ENCODE results near the gene RPTOR.

DNA sequence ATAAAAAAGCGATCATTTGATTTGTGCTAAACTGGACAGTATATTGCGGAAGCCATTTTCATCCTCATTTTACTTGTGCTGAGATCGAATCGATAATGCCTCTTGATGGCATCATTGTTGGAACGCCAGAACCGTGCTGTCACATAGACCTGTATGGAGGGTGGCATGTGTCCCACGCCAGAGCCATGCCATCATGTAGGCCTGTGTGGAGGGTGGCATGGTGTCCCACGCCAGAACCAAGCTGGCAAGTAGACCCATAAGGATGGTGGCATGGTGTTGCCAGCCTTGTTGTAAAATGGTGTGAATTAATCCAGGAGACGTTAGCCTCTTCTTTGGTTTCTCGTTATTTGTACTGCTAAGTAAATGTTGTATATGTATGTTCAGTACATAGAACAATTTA lies 224.3 kb downstream of the RPTOR start:
- TF ChIP-seq, protein P1, sequence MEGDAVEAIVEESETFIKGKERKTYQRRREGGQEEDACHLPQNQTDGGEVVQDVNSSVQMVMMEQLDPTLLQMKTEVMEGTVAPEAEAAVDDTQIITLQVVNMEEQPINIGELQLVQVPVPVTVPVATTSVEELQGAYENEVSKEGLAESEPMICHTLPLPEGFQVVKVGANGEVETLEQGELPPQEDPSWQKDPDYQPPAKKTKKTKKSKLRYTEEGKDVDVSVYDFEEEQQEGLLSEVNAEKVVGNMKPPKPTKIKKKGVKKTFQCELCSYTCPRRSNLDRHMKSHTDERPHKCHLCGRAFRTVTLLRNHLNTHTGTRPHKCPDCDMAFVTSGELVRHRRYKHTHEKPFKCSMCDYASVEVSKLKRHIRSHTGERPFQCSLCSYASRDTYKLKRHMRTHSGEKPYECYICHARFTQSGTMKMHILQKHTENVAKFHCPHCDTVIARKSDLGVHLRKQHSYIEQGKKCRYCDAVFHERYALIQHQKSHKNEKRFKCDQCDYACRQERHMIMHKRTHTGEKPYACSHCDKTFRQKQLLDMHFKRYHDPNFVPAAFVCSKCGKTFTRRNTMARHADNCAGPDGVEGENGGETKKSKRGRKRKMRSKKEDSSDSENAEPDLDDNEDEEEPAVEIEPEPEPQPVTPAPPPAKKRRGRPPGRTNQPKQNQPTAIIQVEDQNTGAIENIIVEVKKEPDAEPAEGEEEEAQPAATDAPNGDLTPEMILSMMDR (IDR thresholded peaks at IDR 0.05; ENCODE audit: poor library complexity, severe bottlenecking) = no peak
- TF ChIP-seq EP300 (conservative IDR thresholded peaks at IDR 0.05; ENCODE audit: poor library complexity, severe bottlenecking) (no peak), POLR2AphosphoS5 (IDR thresholded peaks at IDR 0.05) (no peak), REST (IDR thresholded peaks at IDR 0.05; ENCODE audit: borderline replicate concordance) (no peak), RAD21 (conservative IDR thresholded peaks at IDR 0.05) (no peak), MXI1 (conservative IDR thresholded peaks at IDR 0.05; ENCODE audit: poor library complexity, severe bottlenecking) (no peak), SMC3 (conservative IDR thresholded peaks at IDR 0.05; ENCODE audit: poor library complexity) (no peak), EZH2 (IDR thresholded peaks at IDR 0.05; ENCODE audit: borderline replicate concordance, insufficient read depth, low read length, poor library complexity, severe bottlenecking) (no peak)
